ENCODE results near the gene EFNB3.

Gene EFNB3

DNA sequence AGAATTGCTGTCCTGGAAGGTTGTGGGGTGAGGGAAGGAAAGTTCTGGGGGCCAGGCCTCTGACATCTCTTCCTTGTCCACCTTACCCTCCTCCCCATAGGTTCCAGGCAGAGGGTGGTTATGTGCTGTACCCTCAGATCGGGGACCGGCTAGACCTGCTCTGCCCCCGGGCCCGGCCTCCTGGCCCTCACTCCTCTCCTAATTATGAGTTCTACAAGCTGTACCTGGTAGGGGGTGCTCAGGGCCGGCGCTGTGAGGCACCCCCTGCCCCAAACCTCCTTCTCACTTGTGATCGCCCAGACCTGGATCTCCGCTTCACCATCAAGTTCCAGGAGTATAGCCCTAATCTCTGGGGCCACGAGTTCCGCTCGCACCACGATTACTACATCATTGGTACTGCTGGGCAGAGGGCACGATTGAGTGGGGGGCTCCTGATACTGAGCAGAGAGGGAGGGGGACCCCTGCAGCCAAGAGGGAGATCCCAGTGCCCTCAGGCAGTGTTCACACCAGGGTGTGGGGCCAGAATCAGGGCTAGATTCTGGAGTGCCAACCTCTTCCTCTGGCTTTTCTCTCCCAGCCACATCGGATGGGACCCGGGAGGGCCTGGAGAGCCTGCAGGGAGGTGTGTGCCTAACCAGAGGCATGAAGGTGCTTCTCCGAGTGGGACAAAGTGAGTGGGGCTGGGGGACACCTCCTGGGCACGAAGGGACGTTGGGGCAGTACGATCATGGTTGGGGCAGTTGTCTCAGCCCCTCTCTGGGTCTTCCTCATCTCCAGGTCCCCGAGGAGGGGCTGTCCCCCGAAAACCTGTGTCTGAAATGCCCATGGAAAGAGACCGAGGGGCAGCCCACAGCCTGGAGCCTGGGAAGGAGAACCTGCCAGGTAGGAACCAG, 3.1 kb downstream of the EFNB3 start:
- no peak for DNase-seq (ENCODE audit: low read depth)
- H3K4me3 ChIP-seq (ENCODE audit: low read length) = no peak overlapping the region
- no peak for TF ChIP-seq CTCF (conservative IDR thresholded peaks at IDR 0.05; ENCODE audit: low read length)

GRCh38 chr17:7709031-7709430, 4.0 kb downstream of the EFNB3 start:
- no peak for DNase-seq (ENCODE audit: low read depth)
- H3K4me3 ChIP-seq (ENCODE audit: low read length) = no peak overlapping the region
- no peak for TF ChIP-seq CTCF (conservative IDR thresholded peaks at IDR 0.05; ENCODE audit: low read length)

- TF ChIP-seq CTCF (conservative IDR thresholded peaks at IDR 0.05; ENCODE audit: low read length) = no peak
- H3K4me3 ChIP-seq (ENCODE audit: low read length) = no peak overlapping the region
- no peak for DNase-seq (ENCODE audit: low read depth)
Observed at GRCh38 chr17:7710301-7710700, 5.3 kb downstream of the EFNB3 start.

GRCh38 chr17:7711051-7711755, 6.2 kb downstream of the EFNB3 start:
- no peak overlapping the region for H3K4me3 ChIP-seq (ENCODE audit: low read length)
- no peak for DNase-seq (ENCODE audit: low read depth)
- TF ChIP-seq CTCF (conservative IDR thresholded peaks at IDR 0.05; ENCODE audit: low read length) = peak; percentile 14; the same call in 1 of the 2 replicates

GRCh38 chr17:7712111-7712771, 7.2 kb downstream of the EFNB3 start:
- H3K4me3 ChIP-seq (ENCODE audit: low read length) = no peak overlapping the region
- no peak for TF ChIP-seq CTCF (conservative IDR thresholded peaks at IDR 0.05; ENCODE audit: low read length)
- no peak for DNase-seq (ENCODE audit: low read depth)

GRCh38 chr17:7713782-7714181, 8.8 kb downstream of the EFNB3 start:
- DNase-seq (ENCODE audit: low read depth) = no peak

More at GRCh38 chr17:7713782-7714181, 8.8 kb downstream of the EFNB3 start:
- no peak overlapping the region for H3K4me3 ChIP-seq (ENCODE audit: low read length)
- TF ChIP-seq CTCF (conservative IDR thresholded peaks at IDR 0.05; ENCODE audit: low read length) = no peak

Data from AG10803 (cell line).